HG02981 (cell line): ENCODE measurements around the gene STK24.

ENCODE experiments used
- ATAC-seq: cut with Tn5 transposase; IDR thresholded peaks from one replicate; pipeline ENCODE4 v1.9.1; 2021; ENCODE audit warnings: mild to moderate bottlenecking, moderate library complexity; ENCODE audit not compliant: unreplicated experiment

The STK24 gene

GRCh38 chr13:98557937-98558792 lies 18.7 kb downstream of the STK24 start:
- no peak for ATAC-seq

GRCh38 chr13:98556968-98557631 lies 19.8 kb downstream of the STK24 start:
- no peak for ATAC-seq

- no peak for ATAC-seq
Observed at GRCh38 chr13:98556142-98556816, 20.6 kb downstream of the STK24 start.

GRCh38 chr13:98549728-98550317 lies 27.1 kb downstream of the STK24 start:
- ATAC-seq = peak; percentile 76

- no peak for ATAC-seq
Observed at GRCh38 chr13:98549006-98549727, 27.7 kb downstream of the STK24 start.

GRCh38 chr13:98548230-98548629 lies 28.7 kb downstream of the STK24 start:
- no peak for ATAC-seq

- no peak for ATAC-seq
Observed at GRCh38 chr13:98547455-98547854, 29.5 kb downstream of the STK24 start.

GRCh38 chr13:98546402-98546801 lies 30.5 kb downstream of the STK24 start:
- ATAC-seq = no peak

- ATAC-seq = no peak
Observed at GRCh38 chr13:98544104-98544710, 32.7 kb downstream of the STK24 start.

- ATAC-seq = peak; percentile 19
Observed at GRCh38 chr13:98543378-98544103, 33.4 kb downstream of the STK24 start.

- peak; percentile 49 for ATAC-seq
Observed at GRCh38 chr13:98542568-98543377, 34.1 kb downstream of the STK24 start.

- no peak for ATAC-seq
Observed at GRCh38 chr13:98541701-98542203, 35.2 kb downstream of the STK24 start.

GRCh38 chr13:98541191-98541590 lies 35.7 kb downstream of the STK24 start:
- no peak for ATAC-seq

- no peak for ATAC-seq
Observed at GRCh38 chr13:98540476-98540875, 36.4 kb downstream of the STK24 start.

- ATAC-seq = no peak
Observed at GRCh38 chr13:98539666-98540065, 37.2 kb downstream of the STK24 start.

- no peak for ATAC-seq
Observed at GRCh38 chr13:98538876-98539275, 38.0 kb downstream of the STK24 start.

- ATAC-seq = no peak
Observed at GRCh38 chr13:98537740-98538139, 39.2 kb downstream of the STK24 start.

GRCh38 chr13:98537306-98537705 lies 39.6 kb downstream of the STK24 start:
- no peak for ATAC-seq

- no peak for ATAC-seq
Observed at GRCh38 chr13:98536729-98537128, 40.2 kb downstream of the STK24 start.
